Measurements from ENCODE around the gene DYDC2.

GRCh38 chr10:80351220-80351619 is 5.4 kb upstream of the DYDC2 start:
- no peak for TF ChIP-seq REST (IDR thresholded peaks at IDR 0.05; ENCODE audit: insufficient replicate concordance, low read depth)
- no peak for TF ChIP-seq CTCF (IDR thresholded peaks at IDR 0.05; ENCODE audit: insufficient read depth, low read length)
- no peak for TF ChIP-seq POLR2AphosphoS5 (IDR thresholded peaks at IDR 0.05; ENCODE audit: low read depth)
- no peak for TF ChIP-seq GABPA (IDR thresholded peaks at IDR 0.05; ENCODE audit: low read depth)
- TF ChIP-seq SPI1 (IDR thresholded peaks at IDR 0.05; ENCODE audit: borderline replicate concordance, low read depth) = no peak

All from HL-60 (cell line).